Right lobe of liver (tissue), 4 donors: Measurements from ENCODE around the gene EXOC2.

ENCODE experiments used
- CTCF ChIP-seq, 4 donors: fragments of 200-600 bp in 3 of 4; fragments of 450-650 bp in 1 of 4; IDR thresholded peaks; one replicate each; pipeline versions ENCODE4 v1.5.1 to v1.8.0; 2016 to 2022; ENCODE audit warnings: antibody characterized with exemption in 4 of 4, mild to moderate bottlenecking in 2 of 4
- POLR2A ChIP-seq: fragments of 450-650 bp; IDR thresholded peaks from one replicate; pipeline ENCODE4 v1.6.1; 2017; ENCODE audit warnings: antibody characterized with exemption, mild to moderate bottlenecking
- donor health status: DM: no; HTN: no; CAD: no.
- donor health status: DM: no; HTN: no; CAD: no.
- donor health status: DM: no; HTN: yes; CAD: no.

- no peak for TF ChIP-seq POLR2A
- TF ChIP-seq CTCF (IDR thresholded peaks at IDR 0.05): no peak
These were observed 248.2 kb downstream of the EXOC2 start for GRCh38 chr6:444653-445275.
